T-helper 2 cell treated with Interferon-gamma antibody and Interleukin-4, amounts not matched to agents 100 ng/mL and 5 ng/mL, for 36 hours (primary cell): ENCODE measurements around the gene CHIT1. TPM values are rescaled to one million over a fixed set of nuclear protein-coding genes. Genes with fewer than 3 reads are reported as not detected.

Experiments used
- total RNA-seq: library from RNA; stranded (reverse); gene quantifications from 2 replicates; pipeline ENCODE4 v1.2.3, GENCODE V29; 2022

The CHIT1 gene
- total RNA-seq, 1 donor from 2014 or later, result 0.18 TPM

Other genes with a start within 250 kb of the CHIT1 start
- 64.8 and 69.5 TPM in 2 replicates for gene TMEM183A, start 222.3 kb downstream of the CHIT1 start, total RNA-seq
- gene PPFIA4, start 203.2 kb downstream of the CHIT1 start, total RNA-seq, result 5.0 and 5.6 TPM in 2 replicates
- not detected in 2 replicates for gene MYOG, start 143.7 kb downstream of the CHIT1 start, total RNA-seq
- not detected in 2 replicates for gene ADORA1, start 101.9 kb downstream of the CHIT1 start, total RNA-seq
- not detected in 2 replicates for gene MYBPH, start 53.8 kb downstream of the CHIT1 start, total RNA-seq
- gene CHI3L1, start 43.0 kb downstream of the CHIT1 start, total RNA-seq, result not detected in 2 replicates
- gene BTG2, start 75.8 kb upstream of the CHIT1 start, total RNA-seq, result 66.1 and 68.9 TPM in 2 replicates
- 0.07 TPM in 1 of 2 replicates, not detected in the other for gene FMOD, start 121.4 kb upstream of the CHIT1 start, total RNA-seq
- gene PRELP, start 246.1 kb upstream of the CHIT1 start, total RNA-seq, result not detected in 2 replicates